ENCODE data around the gene CRACR2B.

Gene CRACR2B

GRCh38 chr11:827897-828192 lies at the start of gene CRACR2B:
Gene CRACR2B, plus strand, starts transcription at chr11:827919. Its CDS starts 689 bp downstream, at chr11:828608.
- no peaks in the 10 kb centered on the region for H3K36me3 Mint-ChIP-seq
- H3K27ac Mint-ChIP-seq: peak within 1 kb of the TSS; percentile 6
- peaks cover 32% of the 10 kb centered on the region for H3K4me1 Mint-ChIP-seq
- no peaks in the 10 kb centered on the region for H3K9me3 Mint-ChIP-seq
- H3K4me3 Mint-ChIP-seq: peak within 1 kb of the TSS; percentile 65
- peaks cover 10% of the 10 kb centered on the region for H3K27me3 Mint-ChIP-seq

- no peaks in the 10 kb centered on the region for H3K27me3 Mint-ChIP-seq
- no peaks in the 10 kb centered on the region for H3K36me3 Mint-ChIP-seq
- no peak overlapping the region for H3K27ac Mint-ChIP-seq
Observed at GRCh38 chr11:778976-779954, 48.5 kb upstream of the CRACR2B start.

GRCh38 chr11:779955-780532 lies 47.7 kb upstream of the CRACR2B start:
- Mint-ChIP-seq H3K27me3 (no peaks in the 10 kb centered on the region), H3K4me1 (peaks cover 28% of the 10 kb centered on the region), H3K9me3 (no peaks in the 10 kb centered on the region), H3K36me3 (no peaks in the 10 kb centered on the region), H3K27ac (no peak overlapping the region), H3K4me3 (no peak overlapping the region)

More at GRCh38 chr11:778976-779954, 48.5 kb upstream of the CRACR2B start:
- H3K4me3 Mint-ChIP-seq: peak overlapping the region; percentile 36
- peaks cover 31% of the 10 kb centered on the region for H3K4me1 Mint-ChIP-seq
- no peaks in the 10 kb centered on the region for H3K9me3 Mint-ChIP-seq

- H3K9me3 Mint-ChIP-seq: no peaks in the 10 kb centered on the region
- H3K36me3 Mint-ChIP-seq: no peaks in the 10 kb centered on the region
- H3K27me3 Mint-ChIP-seq: no peaks in the 10 kb centered on the region
- peaks cover 15% of the 10 kb centered on the region for H3K4me1 Mint-ChIP-seq
- no peak overlapping the region for H3K4me3 Mint-ChIP-seq
- no peak overlapping the region for H3K27ac Mint-ChIP-seq
Observed at GRCh38 chr11:782264-783174, 45.2 kb upstream of the CRACR2B start.

GRCh38 chr11:783581-784015 lies 44.1 kb upstream of the CRACR2B start:
- Mint-ChIP-seq H3K9me3 (no peaks in the 10 kb centered on the region), H3K27ac (no peak overlapping the region), H3K4me3 (no peak overlapping the region), H3K27me3 (no peaks in the 10 kb centered on the region), H3K4me1 (peaks cover 15% of the 10 kb centered on the region), H3K36me3 (no peaks in the 10 kb centered on the region)

GRCh38 chr11:786235-787083 lies 41.3 kb upstream of the CRACR2B start:
- peaks cover 7% of the 10 kb centered on the region for H3K4me1 Mint-ChIP-seq
- no peak overlapping the region for H3K27ac Mint-ChIP-seq
- no peaks in the 10 kb centered on the region for H3K36me3 Mint-ChIP-seq
- no peaks in the 10 kb centered on the region for H3K27me3 Mint-ChIP-seq
- H3K9me3 Mint-ChIP-seq: no peaks in the 10 kb centered on the region
- H3K4me3 Mint-ChIP-seq: no peak overlapping the region

GRCh38 chr11:787084-787675 lies 40.5 kb upstream of the CRACR2B start:
- Mint-ChIP-seq H3K36me3 (no peaks in the 10 kb centered on the region), H3K4me3 (no peak overlapping the region), H3K9me3 (no peaks in the 10 kb centered on the region), H3K27me3 (no peaks in the 10 kb centered on the region), H3K4me1 (peaks cover 7% of the 10 kb centered on the region), H3K27ac (no peak overlapping the region)

- no peaks in the 10 kb centered on the region for H3K36me3 Mint-ChIP-seq
- H3K27me3 Mint-ChIP-seq: no peaks in the 10 kb centered on the region
- H3K27ac Mint-ChIP-seq: no peak overlapping the region
- no peak overlapping the region for H3K4me3 Mint-ChIP-seq
- H3K9me3 Mint-ChIP-seq: no peaks in the 10 kb centered on the region
- H3K4me1 Mint-ChIP-seq: peaks cover 7% of the 10 kb centered on the region
Observed at GRCh38 chr11:788009-788640, 39.6 kb upstream of the CRACR2B start.

- no peaks in the 10 kb centered on the region for H3K36me3 Mint-ChIP-seq
- no peaks in the 10 kb centered on the region for H3K4me1 Mint-ChIP-seq
- no peak overlapping the region for H3K4me3 Mint-ChIP-seq
- H3K9me3 Mint-ChIP-seq: no peaks in the 10 kb centered on the region
- H3K27ac Mint-ChIP-seq: no peak overlapping the region
- H3K27me3 Mint-ChIP-seq: no peaks in the 10 kb centered on the region
Observed at GRCh38 chr11:788953-789940, 38.5 kb upstream of the CRACR2B start.

GRCh38 chr11:789943-790342 lies 37.8 kb upstream of the CRACR2B start, which contains the start of gene CEND1:
Gene CEND1, minus strand, starts transcription at chr11:790090. Its CDS starts 1,514 bp downstream, at chr11:788576.
- Mint-ChIP-seq H3K4me3 (no peak within 1 kb of the TSS), H3K27ac (no peak within 1 kb of the TSS), H3K27me3 (no peaks in the 10 kb centered on the region), H3K9me3 (no peaks in the 10 kb centered on the region), H3K4me1 (no peaks in the 10 kb centered on the region), H3K36me3 (no peaks in the 10 kb centered on the region)

- H3K27ac Mint-ChIP-seq: no peak overlapping the region
- H3K4me3 Mint-ChIP-seq: no peak overlapping the region
- no peaks in the 10 kb centered on the region for H3K27me3 Mint-ChIP-seq
- H3K36me3 Mint-ChIP-seq: no peaks in the 10 kb centered on the region
- H3K9me3 Mint-ChIP-seq: no peaks in the 10 kb centered on the region
- peaks cover 2% of the 10 kb centered on the region for H3K4me1 Mint-ChIP-seq
Observed at GRCh38 chr11:790721-791564, 36.8 kb upstream of the CRACR2B start.

- Mint-ChIP-seq H3K9me3 (no peaks in the 10 kb centered on the region), H3K27me3 (no peaks in the 10 kb centered on the region), H3K27ac (no peak overlapping the region), H3K4me3 (no peak overlapping the region), H3K36me3 (no peaks in the 10 kb centered on the region), H3K4me1 (peaks cover 7% of the 10 kb centered on the region)
Observed at GRCh38 chr11:791658-792534, 35.8 kb upstream of the CRACR2B start.
